ENCODE data around the gene PPEF1. TPM values are rescaled to one million over a fixed set of nuclear protein-coding genes. Genes with fewer than 3 reads are reported as not detected.

Gene PPEF1
- total and polyA plus RNA-seq, 2 of the 8 experiments (the other 6 are each of a cell fraction or from before 2014, with no cell fraction given): 0.08 to 0.30 TPM

DNA sequence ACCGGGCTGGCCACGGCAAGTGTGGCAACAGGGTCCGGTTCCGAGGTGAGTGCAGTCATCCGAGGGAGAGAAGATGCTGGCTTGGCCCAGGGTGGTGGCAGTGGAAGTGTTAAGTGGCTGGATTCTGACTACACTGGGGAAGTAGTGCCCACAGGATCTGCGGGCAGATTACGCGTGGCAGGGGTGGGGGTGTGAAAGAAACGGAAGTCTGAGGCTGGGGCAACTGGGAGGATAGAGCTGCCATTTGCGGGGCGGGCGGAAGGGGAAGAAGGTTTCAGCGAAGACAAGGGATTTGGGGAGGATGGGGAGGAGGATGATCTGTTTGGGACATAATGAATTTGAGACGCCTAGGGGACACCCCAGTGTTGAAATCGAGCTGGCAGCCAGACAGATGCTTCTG, 40.8 kb upstream of the PPEF1 start:
- H3K4me2 ChIP-seq (ENCODE audit: insufficient read depth in 1 of 2, low read depth in 2 of 2, low read length in 2 of 2): no peak overlapping the region
- H2BK120ac ChIP-seq (replicated peaks; ENCODE audit: low read depth, low read length): no peak overlapping the region
- no peaks in the 10 kb centered on the region for H3K27me3 ChIP-seq (replicated peaks in 1 of 4; ENCODE audit: control insufficient read depth in 3 of 4, extremely low read depth in 1 of 4, insufficient read depth in 3 of 4, low read length in 3 of 4)
- no peaks in the 10 kb centered on the region for H3K79me2 ChIP-seq (ENCODE audit: control insufficient read depth in 1 of 2, insufficient read depth in 2 of 2, low read length in 2 of 2)
- H2BK5ac ChIP-seq (ENCODE audit: low read depth, low read length): no peak overlapping the region
- H2BK20ac ChIP-seq (ENCODE audit: low read length): no peak overlapping the region
- no peak overlapping the region for H2BK12ac ChIP-seq (ENCODE audit: low read depth, low read length)
- no peak overlapping the region for H3K23ac ChIP-seq (ENCODE audit: insufficient read length)
- H3K23me2 ChIP-seq (ENCODE audit: low read depth, low read length): no peaks in the 10 kb centered on the region
- H4K8ac ChIP-seq (ENCODE audit: extremely low read depth, insufficient read depth, low read length): no peak overlapping the region
- H4K5ac ChIP-seq (ENCODE audit: insufficient read length, low read depth, low read length): no peak overlapping the region
- no peak overlapping the region for H3K18ac ChIP-seq (ENCODE audit: extremely low read depth, low read length)
- CTCF ChIA-PET (ENCODE audit: partially characterized antibody): interaction anchor here (0.5 to 2.7 kb wide), 3 partner anchors 10 to 277 kb away, joined by 3 to 15 read pairs (median 7); no protein-coding TSS in a partner anchor
- WGBS, 2 experiments (ENCODE audit: extremely low coverage in 1 of 2, insufficient coverage in 1 of 2, insufficient read length in 1 of 2, insufficient replicate concordance in 2 of 2, low coverage in 1 of 2, low lambda C conversion rate in 2 of 2, missing lambda C conversion rate in 1 of 2): 92% methylated on average over 9 of the region's 15 CpGs; no CpG with 5 or more reads in 1 of the 2 experiments
- H3K27ac ChIP-seq (ENCODE audit: low read depth, low read length): no peak overlapping the region
- no peak overlapping the region for H3K14ac ChIP-seq (ENCODE audit: insufficient read length)
- no peak overlapping the region for H3K4me3 ChIP-seq (ENCODE audit: extremely low read depth in 1 of 4, insufficient read depth in 2 of 4, low read depth in 3 of 4, low read length in 4 of 4)
- no peak overlapping the region for H2AFZ ChIP-seq (ENCODE audit: low read length)
- H3K56ac ChIP-seq (replicated peaks; ENCODE audit: insufficient read length, low read depth, low read length): no peak overlapping the region
- H3K9ac ChIP-seq (replicated peaks in 1 of 4; ENCODE audit: extremely low read depth in 1 of 4, low read depth in 3 of 4, low read length in 3 of 4): no peak overlapping the region
- no peak overlapping the region for H2AK5ac ChIP-seq (ENCODE audit: low read depth, low read length)
- no peaks in the 10 kb centered on the region for H3K79me1 ChIP-seq (ENCODE audit: low read depth, low read length)
- no peak overlapping the region for H4K91ac ChIP-seq (replicated peaks; ENCODE audit: insufficient read length, low read length)
- H3K9me3 ChIP-seq (ENCODE audit: insufficient read depth in 2 of 2, low read depth in 1 of 2, low read length in 1 of 2): no peaks in the 10 kb centered on the region
- DNase-seq (ENCODE audit: low read depth in 1 of 2, low spot score in 2 of 2) (no peak), FAIRE-seq (no peak)
- POLR2A ChIA-PET (ENCODE audit: partially characterized antibody): no interaction called here
- H4K20me1 ChIP-seq (replicated peaks in 1 of 2; ENCODE audit: control insufficient read depth in 1 of 2, insufficient read depth in 2 of 2, low read length in 2 of 2): no peaks in the 10 kb centered on the region
- H2BK15ac ChIP-seq (ENCODE audit: low read length): no peak overlapping the region
- H3K36me3 ChIP-seq (ENCODE audit: control insufficient read depth in 2 of 4, insufficient read depth in 4 of 4, low read length in 3 of 4): no peaks in the 10 kb centered on the region
- no peaks in the 10 kb centered on the region for H3K4me1 ChIP-seq (replicated peaks in 1 of 4; ENCODE audit: control insufficient read depth in 3 of 4, insufficient read depth in 4 of 4, low read length in 3 of 4)
- H3K4ac ChIP-seq (replicated peaks; ENCODE audit: insufficient read length, low read depth, low read length): no peak overlapping the region
- TF ChIP-seq SIX5 (IDR thresholded peaks at IDR 0.05; ENCODE audit: low read depth, low read length): no peak
- no peak for TF ChIP-seq SP1 (IDR thresholded peaks at IDR 0.05; ENCODE audit: low read depth, low read length)
- TF ChIP-seq TCF12 (IDR thresholded peaks at IDR 0.05; ENCODE audit: low read depth, low read length): no peak
- TF ChIP-seq NRF1 (IDR thresholded peaks at IDR 0.05; ENCODE audit: low read depth, low read length): no peak
- TF ChIP-seq EGR1 (IDR thresholded peaks at IDR 0.05; ENCODE audit: borderline replicate concordance, low read depth, low read length): no peak
- TF ChIP-seq SRF (IDR thresholded peaks at IDR 0.05; ENCODE audit: low read depth, low read length): no peak
- TF ChIP-seq FOSL1 (IDR thresholded peaks at IDR 0.05; ENCODE audit: insufficient read depth, low read depth, low read length): no peak
- no peak for TF ChIP-seq TAF7 (optimal IDR thresholded peaks at IDR 0.05; ENCODE audit: borderline replicate concordance, low read depth, low read length)
- no peak for TF ChIP-seq TEAD4 (IDR thresholded peaks at IDR 0.05; ENCODE audit: low read depth, low read length)
- TF ChIP-seq JUND (IDR thresholded peaks at IDR 0.05; ENCODE audit: low read length): no peak
- no peak for TF ChIP-seq RFX5 (IDR thresholded peaks at IDR 0.05; ENCODE audit: borderline replicate concordance, low read depth, low read length)
- no peak for TF ChIP-seq MAX (IDR thresholded peaks at IDR 0.05)
- TF ChIP-seq EZH2 (IDR thresholded peaks at IDR 0.05; ENCODE audit: low read depth, low read length, severe bottlenecking): no peak
- TF ChIP-seq GABPA (IDR thresholded peaks at IDR 0.05; ENCODE audit: borderline replicate concordance, insufficient read depth, low read length): no peak
- TF ChIP-seq YY1 (IDR thresholded peaks at IDR 0.05; ENCODE audit: low read depth, low read length): no peak
- TF ChIP-seq SUZ12 (IDR thresholded peaks at IDR 0.05; ENCODE audit: low read length): no peak

All from H1 (cell line).